GOT3 (cell line): ENCODE results near the gene RAB11FIP2.
"Not testable (repeated sequence)": the region's sequence is repeated elsewhere in the genome, so short reads cannot be mapped to it uniquely, and the experiment has no call there.

ENCODE experiments used
- DNase-seq: peaks from one replicate; lab custom pipeline; 2025; ENCODE audit warnings: mixed read lengths; lab: John Stamatoyannopoulos, UW

The RAB11FIP2 gene, protein sequence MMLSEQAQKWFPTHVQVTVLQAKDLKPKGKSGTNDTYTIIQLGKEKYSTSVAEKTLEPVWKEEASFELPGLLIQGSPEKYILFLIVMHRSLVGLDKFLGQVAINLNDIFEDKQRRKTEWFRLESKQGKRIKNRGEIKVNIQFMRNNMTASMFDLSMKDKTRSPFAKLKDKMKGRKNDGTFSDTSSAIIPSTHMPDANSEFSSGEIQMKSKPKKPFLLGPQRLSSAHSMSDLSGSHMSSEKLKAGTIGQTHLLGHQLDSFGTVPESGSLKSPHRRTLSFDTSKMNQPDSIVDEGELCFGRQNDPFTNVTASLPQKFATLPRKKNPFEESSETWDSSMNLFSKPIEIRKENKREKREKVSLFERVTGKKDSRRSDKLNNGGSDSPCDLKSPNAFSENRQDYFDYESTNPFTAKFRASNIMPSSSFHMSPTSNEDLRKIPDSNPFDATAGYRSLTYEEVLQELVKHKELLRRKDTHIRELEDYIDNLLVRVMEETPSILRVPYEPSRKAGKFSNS

GRCh38 chr10:118046395-118047156 lies at the start of gene RAB11FIP2:
RAB11FIP2 (minus strand) TSS chr10:118046941; CDS start chr10:118046163, 778 bp downstream.
- DNase-seq, result peak; percentile 88

GRCh38 chr10:118096022-118096421 lies 49.3 kb upstream of the RAB11FIP2 start:
- no peak for DNase-seq

GRCh38 chr10:118092209-118092608 lies 45.5 kb upstream of the RAB11FIP2 start:
- DNase-seq, result no peak

DNA sequence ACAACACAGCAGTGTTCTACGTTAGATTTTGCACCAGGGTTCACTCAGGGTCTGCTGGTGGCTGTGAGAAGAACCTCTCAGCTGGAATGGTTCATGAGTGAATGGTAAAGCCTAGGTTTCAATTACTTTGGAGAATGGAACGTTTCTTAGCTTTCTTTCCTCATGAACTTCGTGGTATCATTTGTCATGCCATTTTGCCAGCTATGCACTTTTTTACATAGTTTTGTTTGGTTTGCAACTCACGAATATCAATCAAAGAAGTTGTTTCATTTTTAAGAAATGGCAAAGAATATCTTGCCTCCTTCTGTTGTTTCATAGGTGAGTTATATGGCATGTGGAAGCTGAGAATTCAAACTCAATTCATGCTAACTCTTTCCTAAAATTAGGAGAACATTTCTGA lies 34.1 kb upstream of the RAB11FIP2 start:
- DNase-seq, result no peak

- DNase-seq, result no peak
These were observed 30.0 kb upstream of the RAB11FIP2 start for GRCh38 chr10:118076705-118077104.

GRCh38 chr10:118072840-118073239 lies 26.1 kb upstream of the RAB11FIP2 start:
- DNase-seq, result no peak

GRCh38 chr10:118067389-118067788 lies 20.6 kb upstream of the RAB11FIP2 start:
- DNase-seq, result not testable (repeated sequence)

GRCh38 chr10:118062798-118063238 lies 16.1 kb upstream of the RAB11FIP2 start:
- DNase-seq, result no peak

- no peak for DNase-seq
These were observed 11.6 kb upstream of the RAB11FIP2 start for GRCh38 chr10:118058371-118058770.

- DNase-seq, result no peak
These were observed 10.6 kb upstream of the RAB11FIP2 start for GRCh38 chr10:118057361-118057760.

DNA sequence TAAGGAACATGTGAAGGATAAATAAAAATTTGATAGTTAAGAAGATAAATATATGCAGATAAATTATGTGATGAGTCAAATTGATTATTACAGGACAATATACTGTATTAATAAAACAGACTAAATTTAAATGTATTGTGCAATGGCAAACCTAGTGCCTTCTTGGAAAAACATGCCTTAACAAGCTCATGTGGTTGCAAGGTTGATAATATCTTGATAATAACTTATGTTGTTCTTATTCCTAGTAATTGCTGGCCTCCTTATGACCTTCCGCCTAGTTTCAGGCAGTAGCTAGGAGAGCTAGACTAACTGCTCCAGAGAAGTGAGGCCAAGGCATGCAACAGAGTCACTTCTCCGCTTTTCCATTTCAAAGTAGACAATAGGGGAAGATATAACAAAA lies 7.6 kb upstream of the RAB11FIP2 start:
- DNase-seq, result no peak

GRCh38 chr10:118052816-118053215 lies 6.1 kb upstream of the RAB11FIP2 start:
- no peak for DNase-seq

DNA sequence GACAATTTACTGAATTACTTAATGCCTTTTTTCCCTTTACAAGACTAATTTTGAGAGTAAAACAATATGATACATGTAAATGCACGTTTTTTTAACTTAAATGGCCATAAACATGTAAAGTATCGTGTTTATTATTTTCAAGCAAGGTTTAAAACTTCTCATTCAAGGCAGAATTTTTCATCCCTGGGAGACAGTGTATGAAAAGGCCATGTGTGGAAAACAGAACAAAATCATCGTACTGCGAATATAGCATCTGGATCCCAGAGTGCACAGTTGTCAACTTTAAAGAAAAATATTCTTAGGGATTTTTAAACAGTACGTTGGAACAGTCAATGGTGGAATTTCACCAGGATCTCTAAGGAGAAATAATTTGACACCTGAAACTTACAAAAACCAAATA lies 1.1 kb upstream of the RAB11FIP2 start:
- no peak for DNase-seq

DNA sequence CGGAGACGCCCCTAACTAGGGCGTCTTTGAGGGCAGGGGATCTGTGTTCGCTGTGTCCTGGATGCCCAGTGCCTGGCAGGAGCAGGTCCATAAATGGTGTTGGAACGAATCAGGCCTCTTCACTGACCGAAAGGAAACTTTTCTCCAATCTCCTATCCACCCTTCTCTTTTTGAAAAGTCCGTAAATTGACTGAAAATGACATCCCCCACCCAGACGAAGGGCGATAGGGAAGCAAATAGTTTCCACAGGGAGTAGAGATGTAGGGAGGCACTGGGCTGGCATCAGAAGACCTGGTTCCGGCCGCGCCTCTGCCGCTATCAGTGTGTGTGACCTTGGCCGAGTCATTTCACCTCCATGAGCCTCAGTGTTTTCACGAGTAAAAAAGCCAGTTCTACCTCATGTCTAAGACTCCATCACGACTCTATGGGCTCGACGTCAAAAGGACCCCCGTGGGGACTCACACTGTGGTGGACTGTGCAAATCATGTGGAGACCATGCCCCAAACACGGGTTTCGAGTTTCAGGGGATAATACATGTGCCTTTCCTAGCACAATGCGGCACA lies 497 bp upstream of the RAB11FIP2 start:
- DNase-seq, result no peak

DNA sequence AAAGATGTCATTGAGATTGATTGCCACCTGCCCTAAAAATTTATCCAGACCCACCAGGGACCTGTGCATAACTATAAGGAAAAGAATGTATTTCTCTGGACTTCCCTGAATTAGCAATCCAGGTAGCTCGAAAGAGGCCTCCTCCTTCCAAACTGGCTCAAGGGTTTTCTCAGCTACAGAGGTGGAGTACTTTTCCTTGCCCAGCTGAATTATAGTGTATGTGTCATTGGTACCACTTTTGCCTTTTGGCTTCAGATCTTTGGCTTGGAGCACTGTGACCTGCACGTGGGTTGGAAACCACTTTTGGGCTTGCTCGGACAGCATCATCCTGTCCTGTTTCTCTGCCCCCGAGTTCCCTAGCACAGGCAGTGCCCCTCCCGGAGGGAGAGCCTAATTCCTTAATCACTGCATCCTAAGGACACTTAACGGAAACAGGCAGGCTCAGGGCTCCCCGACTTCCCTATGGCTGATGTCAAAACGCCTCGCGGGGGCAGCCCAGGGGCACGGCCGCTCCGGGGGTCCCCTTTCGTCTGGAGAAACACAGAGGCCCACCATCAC lies 825 bp downstream of the RAB11FIP2 start:
- no peak for DNase-seq

GRCh38 chr10:118045158-118045836 lies 1.4 kb downstream of the RAB11FIP2 start:
- DNase-seq, result no peak

DNA sequence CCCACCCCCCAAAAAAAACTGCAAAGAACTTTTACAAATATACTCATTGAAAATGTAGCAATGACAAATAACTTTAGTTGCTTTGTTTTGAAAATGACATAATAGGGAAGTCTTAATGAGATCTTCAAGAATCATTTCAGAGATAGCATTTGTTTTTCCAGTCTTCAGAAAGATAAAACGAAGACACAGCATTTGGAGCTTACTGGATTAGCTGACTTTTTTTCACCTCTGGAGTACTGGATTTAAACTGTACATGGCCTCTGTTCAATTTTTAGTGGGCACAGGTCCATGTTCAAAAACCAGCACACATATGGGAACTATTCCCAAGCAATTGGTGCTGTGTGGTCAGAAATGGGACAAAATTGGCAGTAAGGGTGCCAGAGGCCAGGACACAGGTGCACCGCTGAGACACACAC lies 3.9 kb downstream of the RAB11FIP2 start:
- no peak for DNase-seq

- DNase-seq, result no peak
These were observed 4.4 kb downstream of the RAB11FIP2 start for GRCh38 chr10:118042336-118042735.

DNA sequence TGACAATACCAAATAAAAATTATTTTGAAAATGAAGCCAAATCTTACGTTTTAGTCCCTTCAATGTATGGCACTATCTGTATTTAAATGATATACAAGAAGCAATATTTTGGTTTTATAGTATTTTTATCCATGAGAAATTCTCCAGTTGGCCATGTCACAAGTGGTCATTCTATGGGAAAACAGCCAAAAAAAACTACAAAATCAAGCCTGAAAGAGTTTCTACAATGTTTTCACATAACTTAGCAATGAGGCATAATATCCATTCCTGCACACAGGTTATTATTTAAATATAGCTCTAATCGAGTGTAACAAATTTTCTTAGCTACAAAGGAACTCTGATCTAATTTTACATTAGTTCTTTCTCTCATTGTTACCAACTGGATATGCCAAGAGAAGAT lies 5.4 kb downstream of the RAB11FIP2 start:
- DNase-seq, result no peak

GRCh38 chr10:118036281-118036875 lies 10.4 kb downstream of the RAB11FIP2 start:
- DNase-seq, result no peak

DNA sequence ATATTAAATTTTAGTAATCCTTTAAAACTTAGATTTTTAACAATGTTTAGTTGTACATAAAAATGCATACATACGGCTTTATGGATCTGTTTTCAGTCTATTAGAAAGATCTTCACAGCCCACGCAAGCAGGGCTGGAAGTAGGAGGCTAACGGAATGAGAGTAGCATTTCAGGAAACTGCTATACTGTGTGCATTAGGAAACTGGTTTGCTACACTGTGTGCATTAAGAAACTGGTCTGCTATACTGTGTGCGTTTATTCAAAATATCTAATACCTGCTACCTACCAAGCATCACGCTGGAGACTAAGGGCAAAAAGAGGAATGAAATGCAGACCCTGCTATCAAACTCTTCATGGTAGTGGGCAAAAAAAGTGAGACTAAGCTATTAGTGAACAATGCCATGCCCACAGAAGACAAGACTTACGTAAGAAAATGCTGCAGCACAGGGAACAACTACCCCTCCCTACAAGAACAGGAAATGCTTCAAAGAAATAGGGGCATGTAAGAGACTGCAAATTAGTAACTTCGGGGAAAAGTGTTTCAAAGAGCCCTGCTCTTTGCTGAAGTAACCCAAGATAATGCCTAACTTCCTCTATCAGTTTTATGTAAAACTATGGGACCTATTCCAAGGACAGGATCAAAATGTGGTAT lies 11.3 kb downstream of the RAB11FIP2 start:
- no peak for DNase-seq
